Activated CD4-positive, alpha-beta T cell treated with anti-CD3 and anti-CD28 coated beads, Interleukin-2, amount 10 ng/mL, durations not matched to agents 7 days and 5 days (primary cell): ENCODE measurements around the gene VSTM4. TPM values are rescaled to one million over a fixed set of nuclear protein-coding genes. Genes with fewer than 3 reads are reported as not detected.

ENCODE experiments used
- CTCF ChIA-PET: fragments of 350-600 bp; sonication (Branson Sonifier 250); formaldehyde crosslinking; loops from one replicate; lab custom pipeline; 2021; ENCODE audit warnings: antibody characterized with exemption; lab: Charles Lee
- POLR2A ChIA-PET: fragments of 350-600 bp; sonication (Branson Sonifier 250); formaldehyde crosslinking; loops from one replicate; lab custom pipeline; 2021; ENCODE audit warnings: antibody characterized with exemption; lab: Charles Lee
- DNase-seq: peaks from one replicate; pipeline ENCODE4 v3.0.0-alpha.2; 2020
- H3K27ac Mint-ChIP-seq: one replicate; pipeline ENCODE4 v1.8.0; 2021; ENCODE audit warnings: mild to moderate bottlenecking, moderate library complexity, mixed read lengths
- H3K27me3 Mint-ChIP-seq: one replicate; pipeline ENCODE4 v1.8.0; 2021; ENCODE audit warnings: mixed read lengths
- H3K36me3 Mint-ChIP-seq: one replicate; pipeline ENCODE4 v1.8.0; 2021; ENCODE audit warnings: low read depth, mixed read lengths
- H3K4me1 Mint-ChIP-seq: one replicate; pipeline ENCODE4 v1.8.0; 2021; ENCODE audit warnings: mixed read lengths
- H3K4me3 Mint-ChIP-seq: one replicate; pipeline ENCODE4 v1.8.0; 2021; ENCODE audit warnings: mild to moderate bottlenecking, moderate library complexity, mixed read lengths
- H3K9me3 Mint-ChIP-seq: one replicate; pipeline ENCODE4 v1.8.0; 2021; ENCODE audit warnings: mixed read lengths
- total RNA-seq, 2 experiments: library from RNA; stranded (reverse); gene quantifications; one replicate each; pipeline ENCODE4 v1.2.3, GENCODE V29; 2021

VSTM4 gene
- total RNA-seq, 2 experiments from 2014 or later: 0.12 to 0.15 TPM

DNA sequence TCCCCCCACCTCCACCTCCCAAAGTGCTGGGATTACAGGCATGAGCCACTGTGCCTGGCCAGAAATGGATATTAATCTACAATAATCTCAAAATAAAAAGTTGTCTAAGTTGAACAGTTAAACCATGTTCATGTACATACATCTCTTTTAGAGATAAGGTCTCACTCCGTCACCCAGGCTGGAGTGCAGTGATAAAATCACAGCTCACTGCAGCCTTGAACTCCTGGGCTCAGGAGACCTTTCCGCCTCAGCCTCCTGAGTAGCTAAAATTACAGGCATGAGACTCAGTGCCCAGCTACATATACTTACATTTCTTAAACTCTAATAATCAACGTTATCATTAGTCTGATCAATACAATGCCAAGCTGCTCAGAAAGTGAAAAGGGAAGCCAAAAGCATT, 36.2 kb downstream of the VSTM4 start:
- ChIA-PET CTCF (no interaction called here), POLR2A (no interaction called here)
- Mint-ChIP-seq H3K27me3 (peaks cover 4% of the 10 kb centered on the region), H3K4me3 (no peak overlapping the region), H3K9me3 (no peaks in the 10 kb centered on the region), H3K4me1 (peaks cover 20% of the 10 kb centered on the region), H3K36me3 (no peaks in the 10 kb centered on the region), H3K27ac (no peak overlapping the region)
- no peak for DNase-seq

DNA sequence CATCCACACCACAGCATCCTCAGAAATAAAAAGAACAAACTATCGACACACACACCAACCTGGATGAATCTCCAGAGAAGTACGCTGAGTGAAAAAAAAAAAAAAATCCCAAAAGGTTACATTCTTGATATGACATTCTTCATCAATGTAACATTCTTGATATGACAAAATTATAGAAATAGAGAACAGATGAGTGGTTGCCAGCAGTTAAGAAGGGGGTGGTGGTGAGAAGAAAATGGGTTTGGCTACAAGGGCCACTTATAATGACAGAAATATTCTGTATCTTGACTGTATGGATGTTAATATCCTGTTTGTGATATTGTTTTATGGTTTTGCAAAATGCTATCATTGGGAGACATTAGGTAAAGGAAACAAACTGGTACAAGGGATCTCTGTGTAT, 36.9 kb downstream of the VSTM4 start:
- no peaks in the 10 kb centered on the region for H3K36me3 Mint-ChIP-seq
- peaks cover 4% of the 10 kb centered on the region for H3K27me3 Mint-ChIP-seq
- no peak overlapping the region for H3K27ac Mint-ChIP-seq
- no peaks in the 10 kb centered on the region for H3K9me3 Mint-ChIP-seq
- H3K4me1 Mint-ChIP-seq: peaks cover 20% of the 10 kb centered on the region
- POLR2A ChIA-PET: no interaction called here
- no peak overlapping the region for H3K4me3 Mint-ChIP-seq
- CTCF ChIA-PET: no interaction called here
- no peak for DNase-seq

DNA sequence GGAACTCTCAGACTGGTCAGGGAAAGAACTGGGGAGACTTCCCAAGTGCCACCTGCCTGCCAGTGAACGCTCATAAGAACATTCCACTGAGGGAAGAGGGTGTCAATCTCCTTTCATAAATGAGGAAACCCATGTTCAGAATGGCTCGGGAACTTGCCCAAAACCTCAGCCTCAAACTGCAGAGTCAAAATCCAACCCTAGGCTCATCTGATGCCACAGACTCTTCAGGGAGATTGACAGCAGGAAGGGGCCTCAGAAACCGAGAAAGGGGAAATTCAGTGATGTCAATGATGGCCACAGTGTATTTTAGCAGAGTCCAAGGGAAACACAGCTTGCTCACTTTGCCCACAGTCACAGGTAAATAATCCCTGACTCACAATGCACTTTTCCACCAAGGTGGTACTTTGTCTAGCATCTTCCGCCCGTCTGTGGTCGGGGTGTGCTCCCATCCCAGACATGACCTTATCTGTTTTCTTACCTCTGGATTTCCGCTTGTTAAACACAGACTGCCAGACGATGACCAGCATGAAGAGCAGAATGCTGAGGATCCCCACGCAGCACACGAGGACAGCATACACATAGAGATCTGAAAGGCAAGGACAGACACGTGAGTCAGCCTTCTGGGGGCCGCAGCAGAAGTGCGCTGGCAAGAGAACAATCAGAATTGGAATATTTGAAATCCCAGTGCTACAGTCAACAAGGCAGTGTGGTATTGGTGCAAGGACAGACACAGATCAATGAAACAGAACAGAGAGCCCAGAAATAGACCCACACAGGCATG, 38.4 kb downstream of the VSTM4 start:
- no peak overlapping the region for H3K4me3 Mint-ChIP-seq
- no peak for DNase-seq
- H3K27ac Mint-ChIP-seq: no peak overlapping the region
- H3K4me1 Mint-ChIP-seq: peaks cover 20% of the 10 kb centered on the region
- POLR2A ChIA-PET: no interaction called here
- peaks cover 6% of the 10 kb centered on the region for H3K9me3 Mint-ChIP-seq
- peaks cover 4% of the 10 kb centered on the region for H3K27me3 Mint-ChIP-seq
- CTCF ChIA-PET: no interaction called here
- H3K36me3 Mint-ChIP-seq: no peaks in the 10 kb centered on the region

DNA sequence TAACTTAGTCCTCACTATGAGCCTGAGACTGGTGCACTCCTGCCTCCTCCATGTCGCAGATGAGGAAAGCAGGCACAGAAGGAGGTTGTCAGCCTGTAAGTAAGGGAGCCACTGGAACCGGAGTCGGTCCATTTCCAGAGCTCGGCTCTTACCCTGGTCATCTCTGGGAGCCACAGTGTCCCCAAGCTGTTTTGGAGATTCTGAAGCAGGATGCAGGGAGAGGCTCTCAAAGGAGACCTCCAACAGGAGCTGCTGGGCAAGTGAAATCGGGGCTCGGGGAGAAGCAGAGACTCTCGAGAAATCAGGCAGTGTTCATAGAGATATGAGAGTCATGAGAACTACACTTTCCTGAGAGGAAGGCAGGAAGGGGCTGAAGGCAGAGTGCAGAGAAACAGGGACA, 39.0 kb downstream of the VSTM4 start:
- Mint-ChIP-seq H3K27me3 (peaks cover 4% of the 10 kb centered on the region), H3K4me3 (no peak overlapping the region), H3K36me3 (no peaks in the 10 kb centered on the region), H3K9me3 (peaks cover 6% of the 10 kb centered on the region), H3K27ac (no peak overlapping the region), H3K4me1 (peaks cover 20% of the 10 kb centered on the region)
- ChIA-PET CTCF (no interaction called here), POLR2A (no interaction called here)
- DNase-seq: no peak

DNA sequence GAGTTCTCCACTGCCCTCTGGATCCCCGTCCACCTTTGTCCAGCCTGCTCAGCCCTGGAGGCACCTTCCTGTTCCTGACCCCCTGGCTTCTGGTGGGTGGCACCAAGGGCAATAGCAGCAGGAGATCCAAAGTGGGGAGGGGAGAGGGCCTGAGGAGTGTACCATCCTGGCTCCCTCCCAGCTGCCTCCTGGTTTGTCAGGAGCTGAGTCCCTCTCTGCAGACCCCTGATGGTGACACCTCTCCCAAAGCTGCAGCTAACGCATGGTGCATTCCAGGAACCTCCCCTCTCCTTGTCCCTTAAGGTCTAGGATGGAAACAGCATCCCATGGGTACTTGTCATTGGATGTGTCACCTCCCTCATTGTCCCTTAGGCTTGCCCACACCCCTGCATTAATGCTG, 39.6 kb downstream of the VSTM4 start:
- no peak for DNase-seq
- Mint-ChIP-seq H3K4me1 (peaks cover 20% of the 10 kb centered on the region), H3K9me3 (peaks cover 6% of the 10 kb centered on the region), H3K4me3 (no peak overlapping the region), H3K27ac (no peak overlapping the region), H3K27me3 (peaks cover 4% of the 10 kb centered on the region), H3K36me3 (no peaks in the 10 kb centered on the region)
- POLR2A ChIA-PET: no interaction called here
- CTCF ChIA-PET: no interaction called here

DNA sequence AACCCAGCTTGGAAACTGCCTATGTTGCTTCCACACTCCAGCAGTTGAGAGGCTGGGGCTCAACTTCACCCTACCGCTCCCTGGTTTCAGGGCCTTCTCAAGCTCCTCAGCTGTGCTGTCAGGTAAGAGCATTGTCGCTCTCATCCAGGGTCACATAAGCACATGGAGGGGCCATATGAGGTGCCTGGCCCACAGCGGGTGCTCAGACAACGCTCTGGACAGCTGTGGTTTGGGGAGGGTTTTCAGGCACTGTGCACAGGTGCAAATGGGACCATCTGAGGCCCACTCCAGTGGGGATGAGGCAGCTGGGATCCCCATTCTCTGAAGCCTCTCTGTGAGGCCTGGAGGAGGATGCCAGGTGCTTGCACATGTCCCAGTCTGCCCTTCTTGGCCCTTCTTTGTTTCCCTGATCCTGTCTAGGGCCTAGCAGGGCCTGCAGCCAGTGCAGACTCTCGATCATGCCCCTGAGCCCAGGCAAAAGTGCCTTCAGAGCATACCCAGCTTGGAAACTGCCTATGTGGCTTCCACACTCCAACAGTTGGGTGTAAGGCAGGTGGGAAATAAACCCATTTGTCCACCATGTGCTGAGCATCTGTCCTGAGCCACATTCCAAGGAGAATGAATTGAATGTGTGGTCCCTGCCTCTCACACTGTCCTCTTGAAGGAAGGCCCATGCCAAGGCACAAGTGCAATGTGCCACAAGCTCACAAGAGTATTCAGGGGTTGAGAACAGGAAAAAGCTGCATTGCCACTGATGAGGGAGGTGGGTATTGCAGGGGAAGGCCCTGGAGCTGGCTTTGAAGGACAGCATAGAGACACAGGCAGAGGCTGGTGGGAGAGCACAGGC, 40.3 kb downstream of the VSTM4 start:
- Mint-ChIP-seq H3K4me1 (peaks cover 17% of the 10 kb centered on the region), H3K27me3 (peaks cover 4% of the 10 kb centered on the region), H3K4me3 (no peak overlapping the region), H3K36me3 (no peaks in the 10 kb centered on the region), H3K27ac (no peak overlapping the region), H3K9me3 (peaks cover 6% of the 10 kb centered on the region)
- DNase-seq: no peak
- ChIA-PET POLR2A (no interaction called here), CTCF (no interaction called here)

DNA sequence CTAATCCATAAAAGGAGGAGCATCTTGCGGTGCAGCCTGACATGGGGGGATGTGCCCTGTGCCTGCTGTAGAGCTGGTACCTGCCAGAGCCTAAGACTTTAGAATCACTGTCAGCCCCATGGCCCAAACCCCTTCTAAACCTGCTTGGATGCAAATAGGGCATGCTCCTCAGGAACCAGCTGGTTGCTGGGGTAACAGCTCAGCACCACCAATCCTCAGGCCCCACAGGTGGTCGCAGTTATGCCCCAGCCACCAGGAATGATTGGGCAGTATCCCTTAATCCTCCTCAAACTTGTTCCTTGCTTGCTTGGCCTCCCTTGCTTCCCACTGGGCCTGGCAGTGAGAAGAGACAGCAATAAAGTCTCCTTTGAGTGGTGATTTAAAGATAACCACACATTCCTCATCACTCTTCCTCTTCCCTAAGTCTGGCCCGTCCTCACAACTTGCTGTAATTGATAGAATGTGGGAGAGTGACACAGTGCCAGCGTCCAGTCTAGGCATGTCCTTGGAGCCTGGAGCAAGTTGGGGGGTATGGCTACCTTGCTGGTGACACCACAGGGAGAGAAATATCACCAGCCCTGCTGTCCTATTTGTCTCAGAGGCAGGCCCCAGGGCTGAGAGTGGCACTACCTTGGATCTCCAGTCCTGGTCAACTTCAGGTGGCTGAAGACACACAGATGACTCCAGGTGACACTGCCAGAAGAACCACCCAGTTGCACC, 43.0 kb downstream of the VSTM4 start:
- no peak for DNase-seq
- ChIA-PET POLR2A (no interaction called here), CTCF (no interaction called here)
- H3K4me1 Mint-ChIP-seq: peaks cover 10% of the 10 kb centered on the region
- H3K36me3 Mint-ChIP-seq: no peaks in the 10 kb centered on the region
- no peak overlapping the region for H3K4me3 Mint-ChIP-seq
- no peak overlapping the region for H3K27ac Mint-ChIP-seq
- peaks cover 6% of the 10 kb centered on the region for H3K9me3 Mint-ChIP-seq
- H3K27me3 Mint-ChIP-seq: no peaks in the 10 kb centered on the region

DNA sequence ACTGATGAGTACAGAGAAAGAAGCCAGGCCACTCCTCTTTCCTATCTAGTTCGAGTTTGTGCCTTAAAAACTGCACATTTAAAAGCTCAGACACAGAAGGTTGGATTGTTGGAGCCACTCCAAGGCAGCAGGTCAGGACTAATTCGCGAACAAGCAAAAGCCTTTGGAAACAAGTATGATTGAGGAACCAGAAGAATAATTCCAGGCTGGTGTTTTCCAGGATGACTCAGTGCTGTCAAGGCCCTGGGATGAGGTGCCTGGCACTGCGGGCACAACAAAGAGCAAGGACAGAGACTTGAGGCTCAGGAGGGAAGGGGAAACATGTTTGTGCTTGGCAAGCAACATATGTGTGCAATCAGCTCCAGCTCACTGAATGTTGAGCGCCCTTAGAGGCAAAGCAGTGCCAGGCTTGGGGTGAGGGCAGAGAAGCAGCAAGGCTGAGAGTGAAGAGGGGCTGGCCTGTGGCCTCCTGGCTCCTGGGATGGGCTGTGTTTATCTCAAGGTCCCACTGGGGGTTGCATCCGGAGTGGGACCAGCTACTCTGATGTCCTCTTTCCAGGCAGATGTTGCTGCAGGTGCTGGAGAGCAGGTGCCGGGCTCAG, 44.1 kb downstream of the VSTM4 start:
- H3K9me3 Mint-ChIP-seq: peaks cover 6% of the 10 kb centered on the region
- no peak overlapping the region for H3K27ac Mint-ChIP-seq
- peaks cover 1% of the 10 kb centered on the region for H3K4me1 Mint-ChIP-seq
- POLR2A ChIA-PET: no interaction called here
- H3K36me3 Mint-ChIP-seq: no peaks in the 10 kb centered on the region
- H3K27me3 Mint-ChIP-seq: no peaks in the 10 kb centered on the region
- no peak for DNase-seq
- CTCF ChIA-PET: no interaction called here
- no peak overlapping the region for H3K4me3 Mint-ChIP-seq

DNA sequence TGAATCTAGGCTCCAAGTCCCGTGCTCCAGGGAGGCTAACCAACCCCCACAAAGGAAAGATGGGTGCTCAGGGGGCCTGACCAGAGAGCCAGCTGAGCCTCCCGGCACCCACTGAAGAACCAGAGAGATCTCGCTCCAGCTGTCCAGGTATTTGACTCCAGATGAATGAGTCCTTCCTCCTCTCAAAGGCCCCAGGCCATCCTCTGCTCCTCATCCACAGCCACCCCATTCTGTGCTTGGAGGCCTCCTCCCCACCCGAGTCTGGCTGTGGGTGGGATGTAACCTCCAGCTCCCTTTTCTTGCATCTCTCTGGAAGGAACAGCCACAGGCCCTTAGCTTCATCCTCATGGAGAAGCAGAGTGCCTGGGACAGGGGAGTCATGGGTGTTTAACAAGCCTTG, 44.6 kb downstream of the VSTM4 start:
- H3K27me3 Mint-ChIP-seq: peaks cover 2% of the 10 kb centered on the region
- ChIA-PET POLR2A (no interaction called here), CTCF (interaction anchor here (0.9 kb wide), 1 partner anchor 22 kb away, joined by 6 read pairs; no protein-coding TSS in a partner anchor)
- no peak overlapping the region for H3K27ac Mint-ChIP-seq
- peaks cover 6% of the 10 kb centered on the region for H3K9me3 Mint-ChIP-seq
- no peaks in the 10 kb centered on the region for H3K36me3 Mint-ChIP-seq
- DNase-seq: no peak
- H3K4me1 Mint-ChIP-seq: no peaks in the 10 kb centered on the region
- no peak overlapping the region for H3K4me3 Mint-ChIP-seq

DNA sequence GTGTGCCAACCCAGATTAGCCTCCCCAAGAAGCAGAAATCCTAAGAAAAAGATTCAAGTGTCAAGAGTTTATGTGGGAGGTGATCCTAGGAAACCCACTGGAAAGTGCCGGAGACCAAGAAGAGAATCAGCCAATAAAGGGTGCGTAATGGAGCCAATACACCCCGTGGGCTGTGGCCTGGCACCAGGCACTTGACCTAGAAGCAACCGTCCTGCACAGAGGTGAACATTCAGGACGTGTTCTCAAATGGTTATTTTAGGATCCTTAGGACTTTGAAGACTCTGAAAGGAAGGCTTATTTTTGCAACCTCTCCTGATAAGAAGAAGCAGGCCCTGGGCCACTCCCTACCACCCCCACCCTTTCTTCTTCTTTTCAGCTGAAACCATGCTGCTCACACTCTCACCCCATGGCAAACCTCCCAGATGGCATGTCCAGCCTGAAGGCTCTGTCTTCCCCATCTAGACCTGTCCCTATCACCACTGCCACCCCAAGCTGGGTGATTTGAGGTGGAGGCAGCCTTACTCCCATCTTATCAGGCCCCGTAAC, 46.6 kb downstream of the VSTM4 start:
- CTCF ChIA-PET: no interaction called here
- Mint-ChIP-seq H3K4me1 (no peaks in the 10 kb centered on the region), H3K4me3 (no peak overlapping the region), H3K9me3 (peaks cover 6% of the 10 kb centered on the region), H3K27ac (no peak overlapping the region), H3K36me3 (no peaks in the 10 kb centered on the region), H3K27me3 (peaks cover 7% of the 10 kb centered on the region)
- DNase-seq: no peak
- POLR2A ChIA-PET: no interaction called here

DNA sequence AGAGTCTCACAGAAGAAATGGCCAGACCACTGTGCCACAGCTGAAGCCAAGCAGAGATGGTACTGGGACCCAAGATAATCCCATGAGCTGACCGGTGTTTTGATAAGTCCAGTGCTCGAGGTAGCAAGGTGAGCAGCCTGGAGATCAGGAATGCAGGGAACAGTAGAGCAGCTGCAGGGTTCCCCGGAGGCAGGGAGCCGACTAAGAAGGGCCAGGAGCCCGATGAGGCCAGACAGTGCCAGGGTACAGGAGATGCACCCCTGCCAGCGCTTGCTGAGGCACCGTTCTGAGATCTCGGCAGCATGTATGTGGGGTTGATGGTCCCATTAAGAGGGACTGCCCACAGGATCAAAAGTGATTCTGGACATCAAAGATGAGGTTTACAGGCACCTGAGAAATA, 47.1 kb downstream of the VSTM4 start:
- no peak for DNase-seq

DNA sequence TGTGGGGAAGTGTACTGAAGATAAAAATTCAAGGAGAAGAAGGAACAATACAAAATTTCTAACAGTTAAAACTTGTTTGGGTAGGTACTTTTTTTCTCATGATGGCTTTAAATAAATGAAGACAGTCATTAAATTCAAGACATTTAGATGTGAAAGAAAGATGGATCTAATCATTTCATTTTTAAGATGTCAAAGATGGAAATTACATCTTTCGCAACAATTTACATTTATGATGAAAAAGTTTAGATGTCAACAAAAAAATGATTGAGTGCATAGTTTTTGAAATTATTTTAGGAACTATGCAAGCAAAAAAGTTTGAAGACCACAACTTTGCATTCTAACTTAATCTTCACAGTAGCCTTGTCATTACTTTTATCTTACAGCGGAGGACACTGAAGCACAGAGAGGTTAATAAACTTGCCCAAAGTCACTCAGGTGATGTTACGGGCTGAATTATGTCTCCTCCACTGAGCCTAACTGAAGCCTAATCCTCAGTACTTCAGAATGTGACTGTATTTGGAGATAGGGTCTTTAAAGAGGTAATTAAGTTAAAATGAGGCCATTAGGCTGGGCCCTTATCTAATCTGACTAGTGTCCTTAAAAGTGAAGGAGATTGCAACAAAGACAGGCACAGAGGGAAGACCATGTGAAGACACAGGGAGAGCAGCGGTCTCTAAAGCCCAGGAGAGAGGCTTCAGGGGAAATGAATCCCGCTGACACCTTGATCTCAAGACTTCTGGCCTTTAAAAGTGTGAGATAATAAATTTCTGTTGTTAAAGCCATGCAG, 48.2 kb downstream of the VSTM4 start:
- CTCF ChIA-PET: no interaction called here
- Mint-ChIP-seq H3K4me1 (no peaks in the 10 kb centered on the region), H3K27me3 (peaks cover 14% of the 10 kb centered on the region), H3K36me3 (peaks cover 2% of the 10 kb centered on the region), H3K9me3 (peaks cover 6% of the 10 kb centered on the region), H3K27ac (no peak overlapping the region), H3K4me3 (no peak overlapping the region)
- no peak for DNase-seq
- POLR2A ChIA-PET: no interaction called here

More for the DNA sequence above, 47.1 kb downstream of the VSTM4 start:
- no peaks in the 10 kb centered on the region for H3K4me1 Mint-ChIP-seq
- peaks cover 9% of the 10 kb centered on the region for H3K9me3 Mint-ChIP-seq
- H3K4me3 Mint-ChIP-seq: no peak overlapping the region
- ChIA-PET POLR2A (no interaction called here), CTCF (no interaction called here)
- H3K27ac Mint-ChIP-seq: no peak overlapping the region
- H3K27me3 Mint-ChIP-seq: peaks cover 11% of the 10 kb centered on the region
- no peaks in the 10 kb centered on the region for H3K36me3 Mint-ChIP-seq
